ENCODE results near the gene FYB1. TPM values are rescaled to one million over a fixed set of nuclear protein-coding genes. Genes with fewer than 3 reads are reported as not detected.

The FYB1 gene
- total RNA-seq, 1 donor from 2014 or later: not detected

GRCh38 chr5:39213447-39214207 is 5.7 kb downstream of the FYB1 start:
- Histone ChIP-seq H3K27me3 (ENCODE audit: control insufficient read depth, insufficient read depth, low read length) (no peaks in the 10 kb centered on the region), H3K4me3 (ENCODE audit: low read depth, low read length) (no peak overlapping the region), H3K36me3 (ENCODE audit: control insufficient read depth, insufficient read depth, low read length) (no peaks in the 10 kb centered on the region)
- no peak for DNase-seq (ENCODE audit: low read depth)
- no peak for TF ChIP-seq CTCF (IDR thresholded peaks at IDR 0.05; ENCODE audit: insufficient read depth, low read length, poor library complexity, severe bottlenecking)

GRCh38 chr5:39211773-39212172 is 7.6 kb downstream of the FYB1 start:
- TF ChIP-seq CTCF (IDR thresholded peaks at IDR 0.05; ENCODE audit: insufficient read depth, low read length, poor library complexity, severe bottlenecking): no peak
- Histone ChIP-seq H3K36me3 (ENCODE audit: control insufficient read depth, insufficient read depth, low read length) (no peaks in the 10 kb centered on the region), H3K27me3 (ENCODE audit: control insufficient read depth, insufficient read depth, low read length) (no peaks in the 10 kb centered on the region), H3K4me3 (ENCODE audit: low read depth, low read length) (no peak overlapping the region)
- no peak for DNase-seq (ENCODE audit: low read depth)

- no peaks in the 10 kb centered on the region for H3K27me3 ChIP-seq (ENCODE audit: control insufficient read depth, insufficient read depth, low read length)
- TF ChIP-seq CTCF (IDR thresholded peaks at IDR 0.05; ENCODE audit: insufficient read depth, low read length, poor library complexity, severe bottlenecking): no peak
- DNase-seq (ENCODE audit: low read depth): no peak
- H3K36me3 ChIP-seq (ENCODE audit: control insufficient read depth, insufficient read depth, low read length): no peaks in the 10 kb centered on the region
- H3K4me3 ChIP-seq (ENCODE audit: low read depth, low read length): no peak overlapping the region
Observed at GRCh38 chr5:39209924-39210323, 9.4 kb downstream of the FYB1 start.

- H3K36me3 ChIP-seq (ENCODE audit: control insufficient read depth, insufficient read depth, low read length): no peaks in the 10 kb centered on the region
- no peaks in the 10 kb centered on the region for H3K27me3 ChIP-seq (ENCODE audit: control insufficient read depth, insufficient read depth, low read length)
- no peak overlapping the region for H3K4me3 ChIP-seq (ENCODE audit: low read depth, low read length)
- DNase-seq (ENCODE audit: low read depth): no peak
- TF ChIP-seq CTCF (IDR thresholded peaks at IDR 0.05; ENCODE audit: insufficient read depth, low read length, poor library complexity, severe bottlenecking): no peak
Observed at GRCh38 chr5:39208471-39208870, 10.9 kb downstream of the FYB1 start.

GRCh38 chr5:39207345-39208045 is 11.9 kb downstream of the FYB1 start:
- H3K4me3 ChIP-seq (ENCODE audit: low read depth, low read length): no peak overlapping the region
- DNase-seq (ENCODE audit: low read depth): no peak
- no peaks in the 10 kb centered on the region for H3K36me3 ChIP-seq (ENCODE audit: control insufficient read depth, insufficient read depth, low read length)
- no peaks in the 10 kb centered on the region for H3K27me3 ChIP-seq (ENCODE audit: control insufficient read depth, insufficient read depth, low read length)
- TF ChIP-seq CTCF (IDR thresholded peaks at IDR 0.05; ENCODE audit: insufficient read depth, low read length, poor library complexity, severe bottlenecking): no peak

All from kidney epithelial cell (primary cell).